ENCODE results near the gene MARCO.

MARCO gene

GRCh38 chr2:118906186-118906585, 35.8 kb upstream of the MARCO start:
- H3K36me3 ChIP-seq (ENCODE audit: insufficient read depth, low read length) = no peaks in the 10 kb centered on the region
- peaks cover 12% of the 10 kb centered on the region for H3K4me1 ChIP-seq (ENCODE audit: insufficient read depth, low read length)
- H4K20me1 ChIP-seq (ENCODE audit: insufficient read depth, low read length) = no peaks in the 10 kb centered on the region
- ATAC-seq (ENCODE audit: insufficient read depth, low read depth) (no peak), DNase-seq (no peak)
- no peak overlapping the region for H3K4me3 ChIP-seq (ENCODE audit: low read depth in 1 of 2, low read length in 2 of 2)
- no peak overlapping the region for H2AFZ ChIP-seq (ENCODE audit: low read depth, low read length)
- no peak overlapping the region for H3K4me2 ChIP-seq (ENCODE audit: insufficient read depth, low read length)
- TF ChIP-seq, protein P1, sequence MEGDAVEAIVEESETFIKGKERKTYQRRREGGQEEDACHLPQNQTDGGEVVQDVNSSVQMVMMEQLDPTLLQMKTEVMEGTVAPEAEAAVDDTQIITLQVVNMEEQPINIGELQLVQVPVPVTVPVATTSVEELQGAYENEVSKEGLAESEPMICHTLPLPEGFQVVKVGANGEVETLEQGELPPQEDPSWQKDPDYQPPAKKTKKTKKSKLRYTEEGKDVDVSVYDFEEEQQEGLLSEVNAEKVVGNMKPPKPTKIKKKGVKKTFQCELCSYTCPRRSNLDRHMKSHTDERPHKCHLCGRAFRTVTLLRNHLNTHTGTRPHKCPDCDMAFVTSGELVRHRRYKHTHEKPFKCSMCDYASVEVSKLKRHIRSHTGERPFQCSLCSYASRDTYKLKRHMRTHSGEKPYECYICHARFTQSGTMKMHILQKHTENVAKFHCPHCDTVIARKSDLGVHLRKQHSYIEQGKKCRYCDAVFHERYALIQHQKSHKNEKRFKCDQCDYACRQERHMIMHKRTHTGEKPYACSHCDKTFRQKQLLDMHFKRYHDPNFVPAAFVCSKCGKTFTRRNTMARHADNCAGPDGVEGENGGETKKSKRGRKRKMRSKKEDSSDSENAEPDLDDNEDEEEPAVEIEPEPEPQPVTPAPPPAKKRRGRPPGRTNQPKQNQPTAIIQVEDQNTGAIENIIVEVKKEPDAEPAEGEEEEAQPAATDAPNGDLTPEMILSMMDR (IDR thresholded peaks at IDR 0.05; ENCODE audit: borderline replicate concordance, extremely low read depth, low read length, poor library complexity, severe bottlenecking) = no peak
- TF ChIP-seq EZH2 (IDR thresholded peaks at IDR 0.05; ENCODE audit: borderline replicate concordance, low read depth, low read length, severe bottlenecking) = no peak
- no peaks in the 10 kb centered on the region for H3K79me2 ChIP-seq (ENCODE audit: insufficient read depth, low read length)
- no peak overlapping the region for H3K9ac ChIP-seq (ENCODE audit: low read depth, low read length)
- H3K9me3 ChIP-seq (ENCODE audit: insufficient read depth, low read length, severe bottlenecking) = no peaks in the 10 kb centered on the region
- no peaks in the 10 kb centered on the region for H3K27me3 ChIP-seq (ENCODE audit: insufficient read depth, low read length, poor library complexity)
- no peak overlapping the region for H3K27ac ChIP-seq (ENCODE audit: low read length)

- H3K36me3 ChIP-seq (ENCODE audit: insufficient read depth, low read length) = no peaks in the 10 kb centered on the region
- H3K79me2 ChIP-seq (ENCODE audit: insufficient read depth, low read length) = no peaks in the 10 kb centered on the region
- no peak overlapping the region for H3K4me3 ChIP-seq (ENCODE audit: low read depth in 1 of 2, low read length in 2 of 2)
- TF ChIP-seq EZH2 (IDR thresholded peaks at IDR 0.05; ENCODE audit: borderline replicate concordance, low read depth, low read length, severe bottlenecking) = no peak
- TF ChIP-seq, protein P1 (IDR thresholded peaks at IDR 0.05; ENCODE audit: borderline replicate concordance, extremely low read depth, low read length, poor library complexity, severe bottlenecking) = no peak
- peaks cover 4% of the 10 kb centered on the region; the same call in 1 of the 2 replicates for H3K4me1 ChIP-seq (ENCODE audit: insufficient read depth, low read length)
- ATAC-seq (ENCODE audit: insufficient read depth, low read depth) (no peak), DNase-seq (no peak)
- no peak overlapping the region for H3K9ac ChIP-seq (ENCODE audit: low read depth, low read length)
- no peak overlapping the region for H3K4me2 ChIP-seq (ENCODE audit: insufficient read depth, low read length)
- no peaks in the 10 kb centered on the region for H3K27me3 ChIP-seq (ENCODE audit: insufficient read depth, low read length, poor library complexity)
- no peak overlapping the region for H3K27ac ChIP-seq (ENCODE audit: low read length)
- no peaks in the 10 kb centered on the region for H4K20me1 ChIP-seq (ENCODE audit: insufficient read depth, low read length)
- no peaks in the 10 kb centered on the region for H3K9me3 ChIP-seq (ENCODE audit: insufficient read depth, low read length, severe bottlenecking)
- H2AFZ ChIP-seq (ENCODE audit: low read depth, low read length) = no peak overlapping the region
Measured at GRCh38 chr2:118907759-118908158, 34.2 kb upstream of the MARCO start.

DNA sequence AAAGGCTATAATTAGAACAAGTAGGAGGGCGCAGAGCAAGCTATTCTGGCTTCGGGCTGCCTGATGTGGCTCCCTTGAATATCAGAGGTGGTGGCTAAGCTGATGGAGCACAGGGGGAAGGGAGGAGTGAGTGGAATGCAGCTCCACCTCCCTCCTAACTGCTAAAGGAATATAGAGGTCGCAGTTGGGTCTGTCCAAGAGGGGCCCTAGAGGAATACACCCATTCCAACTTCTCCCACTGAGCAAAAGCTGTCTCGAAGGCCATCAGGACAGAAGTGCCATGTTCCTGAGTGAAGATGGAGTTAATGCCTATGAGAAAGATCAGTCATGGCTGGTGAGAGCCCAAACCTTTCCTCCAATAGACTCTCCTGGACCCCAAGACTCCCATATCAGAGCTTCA, 32.8 kb upstream of the MARCO start:
- no peaks in the 10 kb centered on the region for H4K20me1 ChIP-seq (ENCODE audit: insufficient read depth, low read length)
- H3K27ac ChIP-seq (ENCODE audit: low read length) = no peak overlapping the region
- H3K9ac ChIP-seq (ENCODE audit: low read depth, low read length) = no peak overlapping the region
- no peak overlapping the region for H2AFZ ChIP-seq (ENCODE audit: low read depth, low read length)
- H3K36me3 ChIP-seq (ENCODE audit: insufficient read depth, low read length) = no peaks in the 10 kb centered on the region
- H3K4me3 ChIP-seq (ENCODE audit: low read depth in 1 of 2, low read length in 2 of 2) = no peak overlapping the region
- H3K4me2 ChIP-seq (ENCODE audit: insufficient read depth, low read length) = no peak overlapping the region
- H3K9me3 ChIP-seq (ENCODE audit: insufficient read depth, low read length, severe bottlenecking) = no peaks in the 10 kb centered on the region
- no peak for TF ChIP-seq EZH2 (IDR thresholded peaks at IDR 0.05; ENCODE audit: borderline replicate concordance, low read depth, low read length, severe bottlenecking)
- TF ChIP-seq, protein P1 (IDR thresholded peaks at IDR 0.05; ENCODE audit: borderline replicate concordance, extremely low read depth, low read length, poor library complexity, severe bottlenecking) = no peak
- no peaks in the 10 kb centered on the region for H3K79me2 ChIP-seq (ENCODE audit: insufficient read depth, low read length)
- no peak for DNase-seq
- H3K27me3 ChIP-seq (ENCODE audit: insufficient read depth, low read length, poor library complexity) = no peaks in the 10 kb centered on the region
- no peaks in the 10 kb centered on the region for H3K4me1 ChIP-seq (ENCODE audit: insufficient read depth, low read length)
- no peak for ATAC-seq (ENCODE audit: insufficient read depth, low read depth)
